Raji (cell line): ENCODE data around the gene PNCK.

Experiments
- POLR2A ChIP-seq: IDR thresholded peaks from 2 replicates; pipeline ENCODE4 v1.6.1; 2011; ENCODE audit warnings: low read depth, low read length, control low read depth; ENCODE audit not compliant: insufficient read depth

Gene PNCK

DNA sequence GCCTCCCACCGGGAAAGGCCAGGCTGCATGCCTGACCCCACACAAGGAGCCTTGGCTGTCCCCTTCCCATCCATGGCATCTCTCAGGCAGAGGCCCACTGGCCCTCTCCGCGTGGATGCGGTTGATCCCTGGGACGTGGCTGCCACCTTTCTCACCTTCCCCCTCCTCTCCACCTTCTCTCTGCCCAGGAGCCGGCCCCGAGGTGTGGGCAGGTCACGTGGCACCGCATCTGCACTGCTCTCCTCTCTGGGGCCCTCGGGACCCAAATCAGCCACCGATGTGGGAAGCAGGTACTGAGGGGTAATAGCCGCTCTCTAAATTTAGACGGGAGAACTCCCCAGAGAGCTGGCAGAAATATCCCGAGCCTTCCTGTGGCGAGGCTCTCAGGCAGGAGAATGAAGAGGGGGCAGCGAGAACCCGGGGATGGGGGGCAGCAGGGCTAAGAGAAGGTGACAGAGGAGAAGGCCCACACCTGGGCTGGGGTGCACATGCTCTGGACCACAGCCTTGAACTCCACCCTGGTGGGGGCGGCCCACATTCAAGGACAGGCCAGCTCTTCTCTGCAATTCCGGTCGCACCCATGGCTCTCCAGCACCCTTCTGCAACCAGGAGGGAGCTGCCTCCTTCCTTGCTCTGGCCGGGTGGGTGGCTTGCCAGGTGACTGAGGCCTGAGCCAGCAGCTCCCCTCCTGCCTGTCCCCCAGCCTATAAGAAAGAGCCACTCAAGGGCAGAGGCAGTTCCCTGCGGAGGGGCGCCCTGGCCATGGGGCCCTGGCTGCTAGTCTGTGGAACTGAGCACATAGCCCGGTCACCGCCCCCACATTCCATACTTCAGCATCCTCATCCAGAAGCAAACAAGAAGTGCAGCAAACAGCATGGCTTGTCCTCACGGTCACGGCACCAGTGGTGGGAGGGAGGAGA lies 36.2 kb downstream of the PNCK start:
- no peak for TF ChIP-seq POLR2A

DNA sequence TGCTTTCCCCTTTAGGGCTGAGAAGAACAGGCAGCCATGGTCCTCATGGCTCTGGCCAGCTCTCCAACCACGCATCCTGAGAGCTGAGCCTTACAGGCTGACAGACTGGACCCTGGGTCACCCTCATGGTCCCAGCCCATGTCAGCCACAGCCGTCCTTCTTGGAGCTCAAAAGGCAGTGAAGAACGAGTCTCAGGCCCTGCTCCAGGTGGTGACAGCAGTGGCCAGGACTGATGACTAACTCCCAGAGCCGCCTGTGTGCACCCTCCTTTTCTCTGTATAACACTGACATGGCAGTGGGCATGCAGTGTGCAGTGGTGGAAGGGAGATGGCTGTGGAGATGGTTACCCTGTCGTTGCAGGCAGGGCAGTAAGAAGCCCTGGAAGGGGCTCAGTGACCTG lies 36.9 kb downstream of the PNCK start:
- TF ChIP-seq POLR2A, result no peak

- TF ChIP-seq POLR2A, result no peak
Observed at GRCh38 chrX:153635788-153636668, 37.6 kb downstream of the PNCK start.

GRCh38 chrX:153635388-153635787 lies 38.2 kb downstream of the PNCK start:
- no peak for TF ChIP-seq POLR2A

DNA sequence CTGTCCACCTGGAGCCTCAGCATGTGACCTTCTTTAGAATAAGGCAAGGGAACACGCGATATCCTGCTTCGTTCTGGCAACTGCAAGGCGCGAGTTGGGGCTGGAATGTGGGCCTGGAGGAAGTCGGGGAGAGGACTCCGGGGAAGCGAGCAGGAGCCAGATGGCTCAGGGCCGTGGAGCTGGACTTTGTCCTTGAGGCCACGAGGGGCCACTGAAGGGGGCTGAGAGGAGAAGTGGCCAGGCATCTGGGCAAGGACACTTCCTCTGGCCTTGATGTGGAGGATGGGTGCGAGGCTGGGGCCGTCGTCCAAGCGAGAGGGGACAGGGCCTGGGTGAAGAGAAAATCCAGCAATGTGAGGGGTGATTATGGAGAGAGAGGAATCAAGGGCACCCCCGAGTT lies 38.8 kb downstream of the PNCK start:
- TF ChIP-seq POLR2A, result no peak

DNA sequence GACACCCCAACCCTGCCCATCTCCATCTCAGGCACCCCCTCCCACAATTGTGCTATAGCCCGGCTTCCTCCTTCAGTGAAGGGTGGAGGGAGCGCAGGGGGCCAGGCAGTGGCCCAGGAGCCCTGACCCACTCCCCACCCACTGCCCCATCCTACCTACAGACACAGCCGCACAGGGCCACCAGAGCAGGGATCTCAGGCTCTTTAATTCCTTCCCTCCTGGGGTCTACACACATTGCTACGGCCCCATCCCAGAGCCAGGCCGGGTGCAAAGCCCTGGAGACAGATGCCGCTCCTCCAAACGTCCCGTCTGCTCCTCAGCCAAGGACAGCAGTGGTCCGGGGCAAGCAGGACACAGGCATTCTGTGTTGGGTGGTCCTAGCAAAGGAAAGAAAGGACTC lies 39.4 kb downstream of the PNCK start:
- TF ChIP-seq POLR2A, result no peak

DNA sequence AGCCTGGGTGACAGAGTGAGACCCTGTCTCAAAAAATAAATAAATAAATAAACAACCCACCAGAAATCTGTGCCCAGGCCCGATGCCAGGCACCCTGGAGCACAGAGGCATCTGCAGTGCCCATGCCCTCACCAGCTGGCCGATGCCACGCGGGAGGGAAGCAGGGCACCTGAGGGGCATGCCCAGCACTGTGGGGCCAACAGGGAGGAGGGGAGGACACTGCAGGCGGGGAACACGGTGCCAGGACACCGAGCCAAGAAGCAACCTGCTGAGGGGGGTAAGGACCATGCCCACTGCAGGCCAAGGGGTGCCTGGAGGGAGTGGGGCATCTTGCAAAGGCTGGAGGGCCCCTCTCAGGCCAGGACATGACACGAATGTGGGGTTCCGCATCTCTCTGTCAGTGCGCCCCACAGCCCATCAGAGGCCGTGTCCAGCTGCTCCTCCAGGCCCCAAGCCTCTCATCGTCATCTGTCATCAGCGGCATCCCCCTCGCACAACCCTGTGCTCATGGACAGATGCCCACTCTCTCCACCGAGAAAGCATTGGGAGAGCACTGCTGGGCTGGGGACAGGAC lies 39.9 kb downstream of the PNCK start:
- no peak for TF ChIP-seq POLR2A

GRCh38 chrX:153633048-153633447 lies 40.6 kb downstream of the PNCK start:
- no peak for TF ChIP-seq POLR2A

- TF ChIP-seq POLR2A, result no peak
Observed at GRCh38 chrX:153632595-153632946, 41.0 kb downstream of the PNCK start.

GRCh38 chrX:153631907-153632594 lies 41.6 kb downstream of the PNCK start:
- TF ChIP-seq POLR2A, result no peak

DNA sequence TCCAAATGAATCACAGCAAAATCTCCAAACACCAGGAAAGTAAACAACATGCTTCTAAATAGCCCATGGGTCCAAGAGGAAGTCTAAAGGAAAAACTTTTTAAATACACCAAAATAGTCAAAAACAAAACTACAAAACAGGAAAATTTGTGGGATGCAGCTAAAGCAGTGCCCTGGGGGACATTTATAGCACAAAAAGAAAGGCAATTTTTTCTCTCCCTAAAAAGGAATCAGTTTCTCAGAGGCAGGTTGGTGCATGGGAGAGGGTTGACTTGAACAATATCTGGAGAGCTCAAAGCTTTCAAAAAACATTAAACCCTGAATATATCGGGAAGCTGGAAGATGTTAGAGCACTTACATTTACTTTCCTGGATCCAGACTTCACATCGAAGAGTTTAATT lies 42.3 kb downstream of the PNCK start:
- no peak for TF ChIP-seq POLR2A

DNA sequence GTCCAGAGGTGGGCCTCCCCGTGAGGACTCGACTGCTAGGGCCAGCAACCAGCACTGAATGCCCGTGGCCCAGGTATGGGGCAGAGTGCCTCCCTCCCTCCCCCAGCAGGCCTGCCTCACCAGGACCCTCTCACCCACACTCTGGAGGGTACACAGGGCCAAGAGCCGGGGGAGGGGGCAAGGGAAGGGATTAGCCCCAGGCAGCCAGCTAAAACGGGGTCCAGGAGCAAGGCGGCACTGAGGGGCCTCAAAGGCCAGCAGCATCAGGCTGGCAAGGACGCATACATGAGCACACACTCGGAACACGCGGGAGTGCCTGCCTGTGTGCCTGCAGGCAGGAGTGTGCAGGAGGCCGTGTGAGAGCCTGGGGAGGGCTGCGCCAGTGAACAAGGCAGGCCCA lies 44.9 kb downstream of the PNCK start:
- TF ChIP-seq POLR2A, result no peak

- TF ChIP-seq POLR2A, result no peak
Observed at GRCh38 chrX:153628129-153628528, 45.5 kb downstream of the PNCK start.

GRCh38 chrX:153627675-153628111 lies 45.9 kb downstream of the PNCK start:
- no peak for TF ChIP-seq POLR2A
